HG03460 (cell line): ENCODE results near the gene INHBE.
"Not testable (repeated sequence)": the region's sequence is repeated elsewhere in the genome, so short reads cannot be mapped to it uniquely, and the experiment has no call there.

Experiments used
- ATAC-seq: cut with Tn5 transposase; IDR thresholded peaks from one replicate; pipeline ENCODE4 v1.9.1; 2021; ENCODE audit not compliant: unreplicated experiment

The INHBE gene

GRCh38 chr12:57491393-57492280 lies 36.5 kb downstream of the INHBE start:
- ATAC-seq: no peak

DNA sequence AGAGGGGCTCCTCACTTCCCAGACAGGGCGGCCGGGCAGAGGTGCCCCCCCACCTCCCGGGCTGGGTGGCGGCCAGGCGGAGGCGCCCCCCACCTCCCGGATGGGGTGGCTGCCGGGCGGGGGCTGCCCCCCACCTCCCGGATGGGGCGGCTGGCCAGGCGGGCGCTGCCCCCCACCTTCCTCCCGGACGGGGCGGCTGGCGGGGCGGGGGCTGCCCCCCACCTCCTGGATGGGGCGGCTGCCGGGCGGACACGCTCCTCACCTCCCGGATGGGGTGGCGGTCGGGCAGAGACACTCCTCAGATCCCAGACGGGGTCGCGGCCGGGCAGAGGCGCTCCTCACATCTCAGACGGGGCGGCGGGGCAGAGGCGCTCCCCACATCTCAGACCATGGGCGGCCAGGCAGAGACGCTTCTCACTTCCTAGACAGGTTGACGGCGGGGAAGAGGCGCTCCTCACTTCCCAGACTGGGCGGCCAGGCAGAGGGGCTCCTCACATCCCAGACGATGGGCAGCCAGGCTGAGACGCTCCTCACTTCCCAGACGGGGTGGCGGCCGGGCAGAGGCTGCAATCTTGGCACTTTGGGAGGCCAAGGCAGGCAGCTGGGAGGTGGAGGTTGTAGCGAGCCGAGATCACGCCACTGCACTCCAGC lies 40.1 kb downstream of the INHBE start:
- not testable (repeated sequence) for ATAC-seq

GRCh38 chr12:57496822-57497221 lies 41.7 kb downstream of the INHBE start:
- ATAC-seq: no peak

- ATAC-seq: no peak
Observed at GRCh38 chr12:57497223-57498131, 42.4 kb downstream of the INHBE start.

DNA sequence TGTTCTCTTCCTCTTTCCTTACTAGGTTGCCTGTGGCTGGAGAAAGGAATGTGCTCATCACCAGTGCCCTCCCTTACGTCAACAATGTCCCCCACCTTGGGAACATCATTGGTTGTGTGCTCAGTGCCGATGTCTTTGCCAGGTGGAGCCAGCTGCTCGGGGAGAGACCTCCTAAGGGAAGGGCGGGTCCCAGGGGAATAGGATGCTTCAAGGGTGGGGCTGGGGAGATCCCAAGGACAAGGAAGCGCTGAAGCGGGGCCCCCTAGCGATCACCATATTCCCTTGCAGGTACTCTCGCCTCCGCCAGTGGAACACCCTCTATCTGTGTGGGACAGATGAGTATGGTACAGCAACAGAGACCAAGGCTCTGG lies 43.0 kb downstream of the INHBE start:
- ATAC-seq: no peak

DNA sequence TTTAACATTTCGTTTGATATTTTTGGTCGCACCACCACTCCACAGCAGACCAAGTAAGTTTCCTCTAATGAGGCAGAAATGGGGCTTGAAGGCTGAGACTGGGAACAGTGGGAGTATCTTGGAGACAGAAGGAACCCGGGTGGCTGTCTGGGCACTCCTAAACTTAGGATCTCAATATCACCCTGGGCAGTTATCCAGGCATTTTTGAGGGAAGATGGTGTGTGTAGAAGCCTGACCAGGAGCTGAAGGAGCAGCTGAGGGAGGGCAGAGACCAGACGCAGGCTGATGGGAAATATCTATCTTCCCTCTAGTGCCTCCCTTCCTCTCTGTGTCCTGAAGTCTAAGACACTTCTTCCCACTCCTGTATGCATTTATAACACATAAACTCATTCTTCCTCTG lies 43.5 kb downstream of the INHBE start:
- no peak for ATAC-seq

DNA sequence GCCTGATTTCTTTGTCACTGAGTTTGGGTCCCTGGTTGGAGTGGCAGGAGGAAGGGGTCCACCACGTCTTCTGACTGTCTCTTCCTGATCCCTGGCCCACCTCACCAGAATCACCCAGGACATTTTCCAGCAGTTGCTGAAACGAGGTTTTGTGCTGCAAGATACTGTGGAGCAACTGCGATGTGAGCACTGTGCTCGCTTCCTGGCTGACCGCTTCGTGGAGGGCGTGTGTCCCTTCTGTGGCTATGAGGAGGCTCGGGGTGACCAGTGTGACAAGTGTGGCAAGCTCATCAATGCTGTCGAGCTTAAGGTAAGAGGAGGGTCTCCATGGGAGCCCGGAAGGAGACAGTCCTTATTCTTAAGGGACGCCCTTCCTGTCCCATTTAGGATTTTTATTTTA lies 45.1 kb downstream of the INHBE start:
- no peak for ATAC-seq

GRCh38 chr12:57502311-57502969 lies 47.3 kb downstream of the INHBE start:
- ATAC-seq: not testable (repeated sequence)

- ATAC-seq: not testable (repeated sequence)
Observed at GRCh38 chr12:57506541-57506940, 51.4 kb downstream of the INHBE start.
